Suprapubic skin (tissue), 2 donors: ENCODE data around the gene EPHA1.

Experiments
- EP300 ChIP-seq: sonication (generic); formaldehyde crosslinking; IDR thresholded peaks from one replicate; pipeline ENCODE4 v1.6.1; 2017; ENCODE audit warnings: antibody characterized with exemption
- POLR2A ChIP-seq, 2 donors: fragments of 450-650 bp; IDR thresholded peaks; one replicate each; pipeline ENCODE4 v1.6.1; 2017; ENCODE audit warnings: antibody characterized with exemption in 2 of 2, mild to moderate bottlenecking in 2 of 2, moderate library complexity in 2 of 2

DNA sequence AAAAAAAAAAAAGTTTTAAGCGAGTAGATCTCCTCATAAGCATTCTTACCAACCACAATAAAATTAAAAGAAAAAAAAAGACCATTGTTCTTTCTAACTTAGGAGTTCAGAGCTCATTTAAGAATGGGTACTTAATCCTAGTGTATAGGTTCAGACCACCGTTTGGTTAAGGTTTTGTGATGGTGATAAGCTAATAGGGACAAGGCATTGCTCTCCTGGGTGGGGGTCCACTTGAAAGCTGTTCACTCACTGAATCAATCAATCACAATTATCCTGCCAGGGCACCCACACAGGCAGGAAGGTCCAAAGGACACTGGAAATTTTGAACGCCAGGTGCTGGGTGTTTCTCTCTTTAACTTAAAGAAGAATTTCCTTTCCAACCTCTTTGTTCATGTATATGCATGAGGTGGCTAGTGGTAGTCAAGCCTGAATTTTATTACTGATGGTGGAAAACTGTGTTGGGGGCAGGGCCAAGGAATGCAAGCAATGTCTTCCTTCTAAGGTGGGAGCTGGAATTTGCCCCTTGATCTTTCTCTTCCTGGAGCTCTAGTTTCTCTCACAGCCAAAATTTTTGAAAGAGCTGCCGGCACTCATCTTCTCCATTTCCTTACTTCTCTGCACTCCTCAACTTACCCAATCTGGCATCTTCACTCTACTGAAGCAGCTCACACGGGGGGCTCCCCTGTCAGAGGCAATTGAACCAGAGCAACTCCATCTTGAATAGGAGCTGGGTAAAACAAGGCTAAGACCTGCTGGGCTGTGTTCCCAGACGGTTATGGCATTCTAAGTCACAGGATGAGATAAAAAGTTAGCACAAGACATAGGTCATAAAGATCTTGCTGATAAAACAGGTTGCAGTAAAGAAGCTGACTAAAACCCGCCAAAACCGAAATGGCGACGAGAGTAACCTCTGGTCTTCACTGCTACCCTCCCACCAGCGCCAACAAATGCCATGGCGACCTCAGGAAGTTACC lies 38.7 kb downstream of the EPHA1 start:
- TF ChIP-seq POLR2A (IDR thresholded peaks at IDR 0.05) (no peak), EP300 (no peak)
